ENCODE measurements around the gene AK9.

The AK9 gene

GRCh38 chr6:109478841-109479624 is 212.0 kb downstream of the AK9 start:
- H2AFZ ChIP-seq (ENCODE audit: insufficient read depth, low read length, poor library complexity): no peak overlapping the region
- H3K23ac ChIP-seq (ENCODE audit: low read length): no peak overlapping the region
- no peak overlapping the region for H4K12ac ChIP-seq (ENCODE audit: low read depth, low read length)
- H3K79me1 ChIP-seq (ENCODE audit: low read length): peaks cover 5% of the 10 kb centered on the region
- no peak overlapping the region for H3K4ac ChIP-seq (ENCODE audit: low read depth, low read length)
- no peak overlapping the region for H4K8ac ChIP-seq (ENCODE audit: low read depth, low read length)
- no peak overlapping the region for H3K9ac ChIP-seq (ENCODE audit: low read length)
- H2AK5ac ChIP-seq (ENCODE audit: low read length): no peak overlapping the region
- no peak overlapping the region for H4K91ac ChIP-seq (ENCODE audit: low read depth, low read length)
- no peak overlapping the region for H2BK12ac ChIP-seq (ENCODE audit: low read length)
- DNase-seq: no peak
- no peak overlapping the region for H2BK5ac ChIP-seq (ENCODE audit: low read depth, low read length, poor library complexity)
- peaks cover 6 to 18% of the 10 kb centered on the region in 2 experiments for H3K36me3 ChIP-seq (ENCODE audit: control insufficient read depth in 1 of 2, insufficient read depth in 2 of 2, low read length in 2 of 2)
- no peaks in the 10 kb centered on the region for H3K27me3 ChIP-seq (ENCODE audit: insufficient read depth, low read length)
- no peak overlapping the region for H3K18ac ChIP-seq (ENCODE audit: low read length)
- H3K79me2 ChIP-seq (ENCODE audit: control insufficient read depth, insufficient read depth, low read length, poor library complexity): peaks cover 3% of the 10 kb centered on the region
- no peak overlapping the region for H3K14ac ChIP-seq (ENCODE audit: low read length)
- no peak overlapping the region for H3K4me2 ChIP-seq (ENCODE audit: low read length)
- H2BK120ac ChIP-seq (ENCODE audit: insufficient read depth, low read length, poor library complexity): no peak overlapping the region
- no peak overlapping the region for H3K27ac ChIP-seq (ENCODE audit: low read depth, low read length)
- peaks cover 0 to 5% of the 10 kb centered on the region in 2 experiments for H3K4me1 ChIP-seq (ENCODE audit: control insufficient read depth in 1 of 2, insufficient read depth in 2 of 2, low read length in 2 of 2)
- WGBS (ENCODE audit: extremely low coverage, insufficient coverage, insufficient read length): no CpG with 5 or more reads among the region's 5 CpGs
- H3K4me3 ChIP-seq (ENCODE audit: low read depth, low read length): no peak overlapping the region
- peaks cover 1% of the 10 kb centered on the region for H3K9me3 ChIP-seq (ENCODE audit: insufficient read depth, low read depth, low read length)

GRCh38 chr6:109478222-109478805 is 212.7 kb downstream of the AK9 start:
- H2BK5ac ChIP-seq (ENCODE audit: low read depth, low read length, poor library complexity): no peak overlapping the region
- peaks cover 3% of the 10 kb centered on the region for H3K79me2 ChIP-seq (ENCODE audit: control insufficient read depth, insufficient read depth, low read length, poor library complexity)
- H4K8ac ChIP-seq (ENCODE audit: low read depth, low read length): no peak overlapping the region
- H4K91ac ChIP-seq (ENCODE audit: low read depth, low read length): no peak overlapping the region
- no peak for DNase-seq
- H3K4ac ChIP-seq (ENCODE audit: low read depth, low read length): no peak overlapping the region
- no peak overlapping the region for H3K14ac ChIP-seq (ENCODE audit: low read length)
- no peak overlapping the region for H3K18ac ChIP-seq (ENCODE audit: low read length)
- H2BK120ac ChIP-seq (ENCODE audit: insufficient read depth, low read length, poor library complexity): no peak overlapping the region
- peaks cover 10 to 23% of the 10 kb centered on the region in 2 experiments for H3K36me3 ChIP-seq (ENCODE audit: control insufficient read depth in 1 of 2, insufficient read depth in 2 of 2, low read length in 2 of 2)
- no peaks in the 10 kb centered on the region for H3K27me3 ChIP-seq (ENCODE audit: insufficient read depth, low read length)
- peaks cover 0 to 5% of the 10 kb centered on the region in 2 experiments for H3K4me1 ChIP-seq (ENCODE audit: control insufficient read depth in 1 of 2, insufficient read depth in 2 of 2, low read length in 2 of 2)
- WGBS (ENCODE audit: extremely low coverage, insufficient coverage, insufficient read length): no CpG with 5 or more reads among the region's 9 CpGs
- no peak overlapping the region for H3K4me3 ChIP-seq (ENCODE audit: low read depth, low read length)
- peaks cover 1% of the 10 kb centered on the region for H3K9me3 ChIP-seq (ENCODE audit: insufficient read depth, low read depth, low read length)
- no peak overlapping the region for H3K9ac ChIP-seq (ENCODE audit: low read length)
- peaks cover 5% of the 10 kb centered on the region for H3K79me1 ChIP-seq (ENCODE audit: low read length)
- no peak overlapping the region for H2AFZ ChIP-seq (ENCODE audit: insufficient read depth, low read length, poor library complexity)
- no peak overlapping the region for H3K23ac ChIP-seq (ENCODE audit: low read length)
- H3K4me2 ChIP-seq (ENCODE audit: low read length): no peak overlapping the region
- no peak overlapping the region for H3K27ac ChIP-seq (ENCODE audit: low read depth, low read length)
- H4K12ac ChIP-seq (ENCODE audit: low read depth, low read length): no peak overlapping the region
- H2AK5ac ChIP-seq (ENCODE audit: low read length): no peak overlapping the region
- H2BK12ac ChIP-seq (ENCODE audit: low read length): no peak overlapping the region

- peaks cover 2% of the 10 kb centered on the region for H3K79me2 ChIP-seq (ENCODE audit: control insufficient read depth, insufficient read depth, low read length, poor library complexity)
- peaks cover 0 to 5% of the 10 kb centered on the region in 2 experiments for H3K4me1 ChIP-seq (ENCODE audit: control insufficient read depth in 1 of 2, insufficient read depth in 2 of 2, low read length in 2 of 2)
- H3K27ac ChIP-seq (ENCODE audit: low read depth, low read length): no peak overlapping the region
- peaks cover 14 to 27% of the 10 kb centered on the region in 2 experiments for H3K36me3 ChIP-seq (ENCODE audit: control insufficient read depth in 1 of 2, insufficient read depth in 2 of 2, low read length in 2 of 2)
- H3K4me3 ChIP-seq (ENCODE audit: low read depth, low read length): no peak overlapping the region
- H3K4ac ChIP-seq (ENCODE audit: low read depth, low read length): no peak overlapping the region
- no peak overlapping the region for H3K18ac ChIP-seq (ENCODE audit: low read length)
- no peak overlapping the region for H2BK12ac ChIP-seq (ENCODE audit: low read length)
- no CpG with 5 or more reads among the region's 2 CpGs for WGBS (ENCODE audit: extremely low coverage, insufficient coverage, insufficient read length)
- H2BK5ac ChIP-seq (ENCODE audit: low read depth, low read length, poor library complexity): no peak overlapping the region
- DNase-seq: no peak
- H2AK5ac ChIP-seq (ENCODE audit: low read length): no peak overlapping the region
- H3K9ac ChIP-seq (ENCODE audit: low read length): no peak overlapping the region
- H3K4me2 ChIP-seq (ENCODE audit: low read length): no peak overlapping the region
- H4K12ac ChIP-seq (ENCODE audit: low read depth, low read length): no peak overlapping the region
- H2AFZ ChIP-seq (ENCODE audit: insufficient read depth, low read length, poor library complexity): no peak overlapping the region
- H3K27me3 ChIP-seq (ENCODE audit: insufficient read depth, low read length): no peaks in the 10 kb centered on the region
- H2BK120ac ChIP-seq (ENCODE audit: insufficient read depth, low read length, poor library complexity): no peak overlapping the region
- H3K9me3 ChIP-seq (ENCODE audit: insufficient read depth, low read depth, low read length): peaks cover 1% of the 10 kb centered on the region
- no peak overlapping the region for H3K23ac ChIP-seq (ENCODE audit: low read length)
- H3K14ac ChIP-seq (ENCODE audit: low read length): no peak overlapping the region
- peaks cover 2% of the 10 kb centered on the region for H3K79me1 ChIP-seq (ENCODE audit: low read length)
- no peak overlapping the region for H4K91ac ChIP-seq (ENCODE audit: low read depth, low read length)
- H4K8ac ChIP-seq (ENCODE audit: low read depth, low read length): no peak overlapping the region
These were observed 213.3 kb downstream of the AK9 start for GRCh38 chr6:109477725-109478124.

GRCh38 chr6:109477184-109477583 is 213.8 kb downstream of the AK9 start:
- no peak overlapping the region for H2BK12ac ChIP-seq (ENCODE audit: low read length)
- H3K36me3 ChIP-seq (ENCODE audit: control insufficient read depth in 1 of 2, insufficient read depth in 2 of 2, low read length in 2 of 2): peaks cover 16 to 33% of the 10 kb centered on the region in 2 experiments
- no peak overlapping the region for H3K23ac ChIP-seq (ENCODE audit: low read length)
- no peak overlapping the region for H2AK5ac ChIP-seq (ENCODE audit: low read length)
- peaks cover 0 to 5% of the 10 kb centered on the region in 2 experiments for H3K4me1 ChIP-seq (ENCODE audit: control insufficient read depth in 1 of 2, insufficient read depth in 2 of 2, low read length in 2 of 2)
- H4K12ac ChIP-seq (ENCODE audit: low read depth, low read length): no peak overlapping the region
- DNase-seq: no peak
- H3K14ac ChIP-seq (ENCODE audit: low read length): no peak overlapping the region
- no peak overlapping the region for H4K8ac ChIP-seq (ENCODE audit: low read depth, low read length)
- no peak overlapping the region for H4K91ac ChIP-seq (ENCODE audit: low read depth, low read length)
- H3K79me1 ChIP-seq (ENCODE audit: low read length): no peaks in the 10 kb centered on the region
- H3K4me3 ChIP-seq (ENCODE audit: low read depth, low read length): no peak overlapping the region
- no CpG with 5 or more reads among the region's 2 CpGs for WGBS (ENCODE audit: extremely low coverage, insufficient coverage, insufficient read length)
- H2BK120ac ChIP-seq (ENCODE audit: insufficient read depth, low read length, poor library complexity): no peak overlapping the region
- no peak overlapping the region for H3K9ac ChIP-seq (ENCODE audit: low read length)
- H3K4me2 ChIP-seq (ENCODE audit: low read length): no peak overlapping the region
- H3K27me3 ChIP-seq (ENCODE audit: insufficient read depth, low read length): no peaks in the 10 kb centered on the region
- no peak overlapping the region for H2AFZ ChIP-seq (ENCODE audit: insufficient read depth, low read length, poor library complexity)
- H3K27ac ChIP-seq (ENCODE audit: low read depth, low read length): no peak overlapping the region
- peaks cover 1% of the 10 kb centered on the region for H3K9me3 ChIP-seq (ENCODE audit: insufficient read depth, low read depth, low read length)
- no peak overlapping the region for H3K4ac ChIP-seq (ENCODE audit: low read depth, low read length)
- no peak overlapping the region for H3K18ac ChIP-seq (ENCODE audit: low read length)
- no peaks in the 10 kb centered on the region for H3K79me2 ChIP-seq (ENCODE audit: control insufficient read depth, insufficient read depth, low read length, poor library complexity)
- H2BK5ac ChIP-seq (ENCODE audit: low read depth, low read length, poor library complexity): no peak overlapping the region

Data from trophoblast cell (in vitro differentiated cells and primary cell).